GM12892 (cell line): ENCODE measurements around the gene IGFL3.

Experiments
- POLR2A ChIP-seq: IDR thresholded peaks from 2 replicates; pipeline ENCODE4 v1.6.1; 2011; ENCODE audit warnings: low read depth, low read length, control low read depth
- POLR2AphosphoS5 ChIP-seq: IDR thresholded peaks from 2 replicates; pipeline ENCODE4 v1.6.1; 2011; ENCODE audit warnings: low read depth, low read length, control low read depth

GRCh38 chr19:46076951-46077814 is 47.3 kb downstream of the IGFL3 start:
- TF ChIP-seq POLR2A (no peak), POLR2AphosphoS5 (no peak)
